ENCODE data around the gene PLXNA2.

PLXNA2 gene

GRCh38 chr1:208216062-208216461 lies 28.1 kb downstream of the PLXNA2 start:
- no peak for TF ChIP-seq CTCF (IDR thresholded peaks at IDR 0.05; ENCODE audit: low read depth, low read length)
- H3K9me3 ChIP-seq, result no peaks in the 10 kb centered on the region
- peaks cover 37% of the 10 kb centered on the region for H3K36me3 ChIP-seq
- H3K4me1 ChIP-seq, result no peaks in the 10 kb centered on the region
- no peak overlapping the region for H3K4me3 ChIP-seq (ENCODE audit: low read depth, low read length)
- DNase-seq, result no peak
- H3K27me3 ChIP-seq, result no peaks in the 10 kb centered on the region

- no peak for TF ChIP-seq CTCF (IDR thresholded peaks at IDR 0.05; ENCODE audit: low read depth, low read length)
- H3K4me1 ChIP-seq, result no peaks in the 10 kb centered on the region
- H3K4me3 ChIP-seq (ENCODE audit: low read depth, low read length), result no peak overlapping the region
- H3K9me3 ChIP-seq, result no peaks in the 10 kb centered on the region
- H3K27me3 ChIP-seq, result no peaks in the 10 kb centered on the region
- peaks cover 43% of the 10 kb centered on the region for H3K36me3 ChIP-seq
- DNase-seq, result no peak
These were observed 28.8 kb downstream of the PLXNA2 start for GRCh38 chr1:208215393-208215792.

GRCh38 chr1:208213786-208214185 lies 30.4 kb downstream of the PLXNA2 start:
- DNase-seq, result no peak
- peaks cover 49% of the 10 kb centered on the region for H3K36me3 ChIP-seq
- no peaks in the 10 kb centered on the region for H3K9me3 ChIP-seq
- H3K4me3 ChIP-seq (ENCODE audit: low read depth, low read length), result no peak overlapping the region
- no peaks in the 10 kb centered on the region for H3K4me1 ChIP-seq
- no peak for TF ChIP-seq CTCF (IDR thresholded peaks at IDR 0.05; ENCODE audit: low read depth, low read length)
- H3K27me3 ChIP-seq, result no peaks in the 10 kb centered on the region

GRCh38 chr1:208212893-208213292 lies 31.3 kb downstream of the PLXNA2 start:
- DNase-seq, result no peak
- no peaks in the 10 kb centered on the region for H3K9me3 ChIP-seq
- no peak for TF ChIP-seq CTCF (IDR thresholded peaks at IDR 0.05; ENCODE audit: low read depth, low read length)
- H3K4me3 ChIP-seq (ENCODE audit: low read depth, low read length), result no peak overlapping the region
- H3K36me3 ChIP-seq, result peaks cover 56% of the 10 kb centered on the region
- no peaks in the 10 kb centered on the region for H3K4me1 ChIP-seq
- H3K27me3 ChIP-seq, result no peaks in the 10 kb centered on the region

- H3K9me3 ChIP-seq, result no peaks in the 10 kb centered on the region
- H3K4me3 ChIP-seq (ENCODE audit: low read depth, low read length), result no peak overlapping the region
- H3K27me3 ChIP-seq, result no peaks in the 10 kb centered on the region
- no peak for DNase-seq
- TF ChIP-seq CTCF (IDR thresholded peaks at IDR 0.05; ENCODE audit: low read depth, low read length), result no peak
- no peaks in the 10 kb centered on the region for H3K4me1 ChIP-seq
- peaks cover 55% of the 10 kb centered on the region for H3K36me3 ChIP-seq
These were observed 32.0 kb downstream of the PLXNA2 start for GRCh38 chr1:208211921-208212843.

GRCh38 chr1:208209896-208210589 lies 34.1 kb downstream of the PLXNA2 start:
- no peaks in the 10 kb centered on the region for H3K27me3 ChIP-seq
- H3K36me3 ChIP-seq, result peaks cover 46% of the 10 kb centered on the region
- no peak for TF ChIP-seq CTCF (IDR thresholded peaks at IDR 0.05; ENCODE audit: low read depth, low read length)
- H3K9me3 ChIP-seq, result no peaks in the 10 kb centered on the region
- no peak overlapping the region for H3K4me3 ChIP-seq (ENCODE audit: low read depth, low read length)
- no peaks in the 10 kb centered on the region for H3K4me1 ChIP-seq
- DNase-seq, result no peak

Data from BE2C (cell line).